HG03558 (cell line): Measurements from ENCODE around the gene MED12L.

Experiments used
- ATAC-seq: cut with Tn5 transposase; IDR thresholded peaks from one replicate; pipeline ENCODE4 v1.9.1; 2021; ENCODE audit warnings: moderate number of reproducible peaks; ENCODE audit not compliant: unreplicated experiment; ENCODE audit errors: extremely low read depth

MED12L gene

DNA sequence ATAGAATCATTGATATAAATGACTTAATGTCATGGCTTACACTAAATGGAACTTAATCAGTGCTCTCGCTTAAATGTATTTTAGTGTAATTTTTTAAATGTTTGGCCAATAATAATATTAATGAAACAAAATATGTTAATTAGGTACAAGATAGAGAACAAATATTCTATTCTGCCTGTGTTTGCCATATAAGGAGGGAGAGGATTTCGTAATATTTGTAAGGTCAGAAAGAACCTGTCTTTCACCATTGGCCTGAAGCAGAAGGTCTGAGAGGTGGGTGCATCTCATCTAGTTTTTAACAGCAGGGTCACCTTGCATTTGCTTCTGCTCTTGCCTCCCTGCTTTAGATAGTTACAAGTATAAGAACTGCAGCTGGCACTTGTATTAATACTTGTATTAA lies 228.7 kb downstream of the MED12L start:
- ATAC-seq: no peak

GRCh38 chr3:151314593-151314992 lies 229.1 kb downstream of the MED12L start:
- ATAC-seq: no peak

DNA sequence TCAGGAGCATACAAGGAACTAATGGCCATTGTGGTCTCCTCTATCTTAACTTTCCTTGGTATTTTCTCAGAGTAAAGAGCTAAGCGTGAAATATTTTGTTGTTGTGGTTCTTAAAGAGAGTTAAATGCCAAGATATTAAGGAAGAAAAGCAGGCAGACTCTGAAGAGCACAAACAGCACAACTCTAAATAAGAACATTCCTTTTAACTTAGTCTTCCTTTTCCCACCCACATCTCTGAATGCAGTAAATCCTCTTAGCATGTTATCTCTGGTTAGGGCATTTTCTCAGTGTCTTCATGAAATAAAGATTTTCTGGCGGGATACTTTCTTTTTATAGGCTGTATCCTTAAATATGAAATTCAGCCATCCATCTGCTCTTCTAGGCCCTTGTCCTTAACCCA lies 229.7 kb downstream of the MED12L start:
- no peak for ATAC-seq

DNA sequence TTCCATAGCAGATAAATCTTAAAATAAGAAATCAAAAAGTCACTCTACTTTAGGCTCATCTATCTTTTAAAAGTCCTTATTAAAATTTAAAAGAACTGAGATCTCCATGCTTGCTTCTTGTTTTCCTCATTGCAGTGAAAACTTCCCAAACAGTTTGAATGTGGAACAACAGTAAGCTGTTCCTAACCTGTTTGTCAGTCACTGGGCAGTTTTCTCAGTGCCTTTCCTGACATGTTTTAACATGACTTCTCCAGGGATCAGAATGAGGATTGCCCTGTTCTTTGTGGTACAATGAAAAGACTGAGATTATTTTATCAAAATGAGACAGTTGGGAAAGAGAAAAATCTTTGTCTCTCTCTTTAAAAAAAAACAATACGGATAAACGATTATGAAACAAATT lies 230.4 kb downstream of the MED12L start:
- no peak for ATAC-seq

DNA sequence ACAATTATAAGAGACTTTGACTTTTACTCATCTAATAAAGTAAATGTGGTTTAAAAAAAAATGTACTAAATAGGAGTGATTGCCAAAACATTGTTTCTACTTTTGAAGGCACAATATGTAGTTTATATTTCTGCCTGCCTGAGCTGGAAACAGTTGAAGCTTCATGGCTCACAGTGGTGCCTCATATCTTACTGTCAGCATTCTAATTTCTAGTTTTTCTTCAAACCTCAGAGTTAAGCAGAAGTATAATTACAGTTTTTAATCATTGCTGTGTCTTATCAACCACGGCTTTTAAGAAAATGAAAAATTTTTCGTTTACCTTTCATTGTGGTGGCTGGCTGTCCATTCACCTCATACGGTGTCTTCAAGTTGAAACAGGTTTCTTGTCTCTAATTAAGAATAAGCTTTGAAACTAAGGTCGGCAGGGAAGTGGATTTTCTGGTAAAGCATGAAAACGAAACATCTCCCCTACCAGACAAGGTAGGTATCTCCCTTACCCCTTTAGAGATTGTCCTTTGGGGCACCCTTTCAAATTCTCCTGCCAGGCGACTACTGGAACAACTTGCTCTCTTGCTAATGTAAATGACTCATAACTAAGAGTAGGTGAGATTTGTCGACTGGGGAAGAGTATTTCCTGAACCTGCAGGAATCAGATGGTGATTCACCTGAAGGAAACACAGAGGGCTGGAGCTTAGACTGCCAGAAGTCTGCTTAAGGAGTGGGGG lies 231.0 kb downstream of the MED12L start, which contains the start of gene GPR87:
TSS of gene GPR87 (minus strand) at position 554 of the 725 bp plus-strand sequence. CDS start 16,720 bp downstream, outside the sequence.
- no peak for ATAC-seq

DNA sequence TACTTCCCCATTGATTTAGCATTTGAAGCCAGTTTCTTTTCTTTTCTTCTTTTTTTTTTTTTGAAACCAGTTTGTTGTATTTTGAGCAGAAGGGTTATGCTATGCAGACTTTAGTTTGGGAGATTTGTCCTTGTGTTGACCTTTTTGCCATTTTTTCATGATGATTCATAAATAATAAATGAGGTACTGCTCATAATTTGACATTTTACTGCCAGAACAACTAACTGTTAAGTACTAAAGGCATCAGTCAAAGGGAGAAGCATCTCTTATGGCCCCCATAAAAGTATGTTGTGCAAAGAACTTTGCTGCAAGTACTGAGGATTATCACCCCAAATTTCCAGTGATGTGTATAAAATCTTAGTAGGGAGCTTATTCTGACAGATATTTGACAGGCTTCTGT lies 232.8 kb downstream of the MED12L start:
- no peak for ATAC-seq

DNA sequence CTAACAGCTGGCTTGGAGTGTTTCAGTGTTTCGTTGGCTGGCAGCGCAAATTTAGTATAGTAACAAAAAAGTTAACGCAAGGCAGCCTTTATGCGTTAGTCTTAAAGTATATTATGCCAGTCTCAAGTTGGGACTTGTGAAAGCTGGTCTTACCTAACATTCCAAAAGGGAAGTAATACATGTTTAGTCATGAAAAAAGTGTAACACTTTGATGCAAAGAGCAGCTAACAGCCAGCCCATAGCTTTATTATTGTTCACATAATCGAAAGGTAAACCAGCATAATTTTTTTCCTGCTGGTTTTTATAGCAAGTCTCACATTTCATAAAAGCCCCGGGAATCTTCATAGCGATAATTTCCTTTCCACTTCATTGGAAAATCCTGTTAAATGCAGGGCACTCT lies 233.5 kb downstream of the MED12L start:
- no peak for ATAC-seq

DNA sequence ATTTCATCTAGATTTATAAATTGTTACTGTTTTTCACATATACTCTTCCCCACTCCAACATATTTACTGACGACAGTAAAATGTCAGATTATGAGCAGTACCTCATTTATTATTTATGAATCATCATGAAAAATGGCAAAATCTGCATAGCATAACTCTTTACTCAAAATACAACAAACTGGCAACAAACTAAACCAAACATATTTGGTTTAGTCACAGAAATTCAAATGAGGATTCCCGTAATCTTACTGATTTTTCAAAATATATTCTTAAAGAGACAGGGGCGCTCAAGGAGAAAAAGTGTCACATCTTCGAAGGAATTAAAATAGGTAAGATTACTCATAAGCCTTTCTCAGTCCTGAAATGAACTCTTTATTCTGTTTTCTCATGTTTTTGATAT lies 234.2 kb downstream of the MED12L start:
- ATAC-seq: no peak

- no peak for ATAC-seq
These were observed 234.7 kb downstream of the MED12L start for GRCh38 chr3:151320131-151320530.

DNA sequence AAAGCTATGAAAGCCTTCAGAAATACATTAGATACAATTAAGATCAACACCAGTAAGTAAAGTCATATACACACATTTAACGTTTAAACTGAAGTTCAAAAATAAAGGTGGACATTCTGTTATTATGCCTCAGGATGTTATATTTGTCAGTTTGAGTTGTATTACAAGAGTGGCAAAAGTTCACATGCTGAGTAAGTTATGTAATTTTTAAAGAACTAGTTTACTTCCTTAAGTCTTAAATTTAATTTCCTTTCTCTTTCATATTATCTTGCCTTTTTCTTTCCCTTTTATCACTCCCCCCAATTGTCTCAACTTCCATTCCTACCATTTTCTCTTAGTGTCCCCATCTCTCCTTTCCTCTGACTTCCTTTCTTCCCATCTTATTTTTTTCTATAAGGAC lies 236.1 kb downstream of the MED12L start:
- no peak for ATAC-seq

GRCh38 chr3:151322511-151322910 lies 237.0 kb downstream of the MED12L start:
- ATAC-seq: no peak

- ATAC-seq: no peak
These were observed 242.2 kb downstream of the MED12L start for GRCh38 chr3:151327571-151328198.

DNA sequence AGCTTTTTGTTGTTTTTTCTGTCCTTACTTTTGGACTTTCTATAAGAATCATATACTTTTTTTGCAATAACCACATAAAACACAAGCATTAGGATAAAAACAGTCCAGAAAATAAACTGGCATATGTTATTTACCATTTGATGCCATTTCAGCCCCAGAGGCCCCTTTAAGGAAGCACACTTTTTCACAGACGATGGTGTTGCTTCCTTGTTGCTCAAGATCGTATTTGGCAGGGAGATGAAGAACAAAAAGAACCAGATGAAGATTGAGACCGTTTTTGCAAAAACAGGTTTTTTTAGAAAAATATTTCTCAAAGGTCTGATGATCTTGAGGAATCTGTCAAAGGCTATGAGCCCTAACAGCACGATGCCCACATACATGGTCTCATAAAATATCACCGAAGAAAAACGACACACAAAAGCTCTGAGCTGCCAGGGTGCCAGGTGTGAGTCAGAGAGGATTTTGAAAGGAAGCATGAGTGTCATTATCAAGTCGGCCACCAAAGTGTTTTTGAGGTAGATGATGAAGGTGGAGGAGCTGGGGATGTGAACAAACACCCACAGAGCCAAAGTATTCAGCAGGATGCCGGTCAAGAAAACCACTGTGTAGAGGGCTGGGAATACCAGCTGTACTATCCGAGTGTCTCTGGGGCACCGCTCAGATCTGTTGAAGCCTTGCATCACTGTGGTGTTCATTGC lies 243.0 kb downstream of the MED12L start:
- ATAC-seq: no peak

DNA sequence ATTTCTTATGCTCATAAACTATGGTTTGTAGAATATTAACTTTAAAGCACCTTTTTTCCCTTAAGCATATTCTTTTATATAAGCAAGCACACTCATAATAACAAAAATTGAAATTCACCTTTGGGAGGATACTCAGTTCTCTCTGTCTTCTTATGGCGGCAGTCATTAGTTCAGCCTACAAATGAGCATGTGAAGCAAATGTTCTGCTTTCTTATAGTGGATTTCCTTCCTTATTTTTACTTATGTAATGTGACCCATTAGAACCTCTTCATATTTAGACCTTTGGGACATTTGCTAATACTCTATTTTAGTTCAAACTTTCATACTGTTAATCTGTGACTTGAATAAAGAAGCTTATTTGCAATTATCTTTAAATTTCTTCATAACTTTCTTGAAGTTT lies 243.9 kb downstream of the MED12L start, which contains the start of gene P2RY13:
TSS of gene P2RY13 (minus strand) at position 187 of the 400 bp plus-strand sequence. CDS start at position 166, 21 bp downstream.
- ATAC-seq: no peak

- ATAC-seq: no peak
These were observed 244.9 kb downstream of the MED12L start for GRCh38 chr3:151330379-151330778.

DNA sequence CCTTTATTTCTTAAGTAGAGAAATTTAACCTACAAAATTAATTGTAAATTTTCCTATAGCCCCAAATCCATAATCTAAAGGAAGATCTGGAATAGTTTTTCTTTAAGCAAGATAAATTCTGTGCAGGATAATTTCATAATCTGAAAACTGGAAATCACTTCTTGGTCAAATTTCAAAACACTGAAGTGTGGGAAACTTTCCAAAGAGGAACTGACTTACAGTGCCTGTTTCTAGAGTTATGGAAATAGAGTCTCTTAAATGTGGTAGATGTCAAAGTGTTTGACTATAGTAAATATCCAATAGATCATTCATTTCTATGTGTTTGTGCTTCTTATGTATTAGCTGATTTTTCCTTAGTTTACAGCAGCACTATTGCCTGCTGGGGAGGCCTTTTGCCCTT lies 245.4 kb downstream of the MED12L start:
- no peak for ATAC-seq

- ATAC-seq: no peak
These were observed 246.2 kb downstream of the MED12L start for GRCh38 chr3:151331696-151332095.

GRCh38 chr3:151345859-151346258 lies 260.4 kb downstream of the MED12L start:
- ATAC-seq: no peak

DNA sequence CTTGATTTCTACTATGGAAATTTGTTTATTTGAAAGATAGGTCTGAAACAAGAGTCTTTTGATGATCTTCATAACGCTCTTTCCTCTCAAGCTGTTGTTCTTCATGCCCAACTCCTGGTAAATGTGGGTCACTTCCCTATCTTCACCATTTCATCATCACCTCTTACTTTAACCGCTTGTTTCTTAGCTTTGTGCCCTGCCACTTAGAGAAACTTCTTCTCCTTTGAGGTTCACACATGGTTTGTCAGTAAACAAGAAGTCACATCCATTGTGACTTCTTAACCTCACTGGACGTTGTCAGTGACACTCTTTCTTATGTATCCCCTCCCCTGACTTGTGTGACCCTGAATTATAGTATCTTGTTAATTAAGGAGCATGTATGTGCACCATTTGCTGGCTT lies 260.8 kb downstream of the MED12L start:
- ATAC-seq: no peak

DNA sequence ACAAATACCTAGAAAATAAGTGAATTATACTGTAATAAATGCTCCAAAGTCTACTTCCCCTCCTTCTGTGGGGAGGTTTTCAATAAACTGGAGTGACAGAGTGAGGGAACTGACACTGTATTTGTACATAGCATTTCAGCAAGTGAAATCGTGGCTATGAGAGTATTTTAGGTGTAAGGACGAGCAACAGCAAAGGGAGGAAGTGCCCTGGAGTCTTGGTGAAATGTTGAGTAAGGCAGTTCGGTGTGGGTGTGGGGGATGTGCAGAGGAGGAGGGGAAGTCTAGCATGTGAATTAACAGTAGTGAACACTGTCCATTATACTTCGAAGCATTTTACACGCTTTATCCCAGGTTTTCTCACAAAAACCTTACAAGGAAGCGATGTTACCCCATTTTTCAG lies 262.0 kb downstream of the MED12L start:
- ATAC-seq: no peak

DNA sequence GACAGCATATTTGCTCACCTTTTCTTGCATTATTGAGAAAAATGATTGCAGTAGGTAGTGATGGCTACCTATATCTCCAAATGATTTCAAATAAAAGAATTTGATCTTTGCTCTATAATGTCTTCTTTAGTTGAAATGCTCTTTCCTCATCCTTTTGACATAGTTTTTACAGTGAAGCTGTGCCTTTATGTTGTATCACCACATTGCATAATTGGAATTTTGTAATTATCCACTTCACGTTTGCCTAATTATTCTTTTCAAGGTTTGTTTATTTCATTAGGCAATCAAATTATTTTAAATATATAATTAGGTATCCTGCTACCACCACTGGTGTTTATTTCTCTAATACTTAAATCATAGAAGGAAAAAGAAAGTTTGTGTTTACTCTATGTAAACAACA lies 265.2 kb downstream of the MED12L start:
- no peak for ATAC-seq
